Ascending aorta (tissue), 2 donors: Measurements from ENCODE around the gene SUPV3L1. TPM values are rescaled to one million over a fixed set of nuclear protein-coding genes. Genes with fewer than 3 reads are reported as not detected.

Source experiments
- DNase-seq, 2 donors: peaks; one replicate each; pipeline ENCODE4 v3.0.0-alpha.2; 2019; ENCODE audit warnings: low spot score in 2 of 2
- H3K27ac ChIP-seq, 2 donors: fragments of 200-600 bp; sonication (generic); one replicate each; pipeline ENCODE4 v1.5.1; 2016 to 2017; ENCODE audit warnings: mild to moderate bottlenecking in 1 of 2
- H3K27me3 ChIP-seq: fragments of 200-600 bp; sonication (generic); one replicate; pipeline ENCODE4 v1.5.1; 2017
- H3K36me3 ChIP-seq, 2 donors: fragments of 200-600 bp; sonication (generic); one replicate each; pipeline ENCODE4 v1.5.1; 2016
- H3K4me1 ChIP-seq, 2 donors: fragments of 200-600 bp; sonication (generic); one replicate each; pipeline ENCODE4 v1.5.1; 2016 to 2017; ENCODE audit warnings: mild to moderate bottlenecking in 1 of 2
- H3K4me3 ChIP-seq, 2 donors: fragments of 200-600 bp; sonication (generic); one replicate each; pipeline ENCODE4 v1.5.1; 2016 to 2017; ENCODE audit warnings: mild to moderate bottlenecking in 1 of 2
- H3K9me3 ChIP-seq, 2 donors: fragments of 200-600 bp; sonication (generic); one replicate each; pipeline ENCODE4 v1.5.1; 2016
- CTCF ChIP-seq, 3 experiments: fragments of 200-600 bp in 2 of 3; fragments of 450-650 bp in 1 of 3; sonication (generic) in 2 of 3; IDR thresholded peaks; one replicate each; pipeline ENCODE4 v1.5.1; 2016 to 2019; ENCODE audit warnings: antibody characterized with exemption in 3 of 3, mild to moderate bottlenecking in 1 of 3, moderate library complexity in 1 of 3
- intact Hi-C: fragments of 100-400 bp; cut with DNase I; formaldehyde crosslinking; loops from one replicate; pipeline ENCODE4 v1.15.1; 2023
- total RNA-seq: library from RNA; depleted of rRNA; stranded (reverse); fragments of >200 nt; gene quantifications from one replicate; pipeline ENCODE4 v1.1.0, GENCODE V29; 2016

The SUPV3L1 gene
- total RNA-seq, 1 donor from 2014 or later = 4.6 TPM

- TF ChIP-seq CTCF (IDR thresholded peaks at IDR 0.05) = no peak
- H3K27me3 ChIP-seq = no peaks in the 10 kb centered on the region
- peaks cover 82 to 88% of the 10 kb centered on the region in 2 donors for H3K36me3 ChIP-seq
- no peak overlapping the region for H3K27ac ChIP-seq
- no peaks in the 10 kb centered on the region for H3K4me1 ChIP-seq
- intact Hi-C loops = no loop called here
- no peak for DNase-seq
- H3K4me3 ChIP-seq = no peak overlapping the region
- no peaks in the 10 kb centered on the region for H3K9me3 ChIP-seq
Measured at GRCh38 chr10:69202332-69202731, 22.3 kb downstream of the SUPV3L1 start.

GRCh38 chr10:69208761-69209160 is 28.7 kb downstream of the SUPV3L1 start:
- Histone ChIP-seq H3K4me3 (no peak overlapping the region), H3K27ac (no peak overlapping the region), H3K36me3 (peaks cover 42 to 55% of the 10 kb centered on the region in 2 donors), H3K27me3 (no peaks in the 10 kb centered on the region), H3K4me1 (no peaks in the 10 kb centered on the region), H3K9me3 (no peaks in the 10 kb centered on the region)
- intact Hi-C loops = no loop called here
- DNase-seq = peak in 1 of 2 donors; percentile 52
- no peak for TF ChIP-seq CTCF (IDR thresholded peaks at IDR 0.05)

- DNase-seq = peak in 1 of 2 donors; percentile 12
- no peaks in the 10 kb centered on the region for H3K4me1 ChIP-seq
- H3K4me3 ChIP-seq = no peak overlapping the region
- H3K27ac ChIP-seq = no peak overlapping the region
- TF ChIP-seq CTCF (IDR thresholded peaks at IDR 0.05) = no peak
- H3K27me3 ChIP-seq = no peaks in the 10 kb centered on the region
- H3K36me3 ChIP-seq = peaks cover 32 to 43% of the 10 kb centered on the region in 2 donors
- H3K9me3 ChIP-seq = no peaks in the 10 kb centered on the region
- intact Hi-C loops = no loop called here
Measured at GRCh38 chr10:69209787-69210484, 29.9 kb downstream of the SUPV3L1 start.

- no peak overlapping the region for H3K4me3 ChIP-seq
- H3K36me3 ChIP-seq = peaks cover 22 to 31% of the 10 kb centered on the region in 2 donors
- no peaks in the 10 kb centered on the region for H3K27me3 ChIP-seq
- no peaks in the 10 kb centered on the region for H3K9me3 ChIP-seq
- no peak overlapping the region for H3K27ac ChIP-seq
- intact Hi-C loops = no loop called here
- H3K4me1 ChIP-seq = no peaks in the 10 kb centered on the region
- no peak for TF ChIP-seq CTCF (IDR thresholded peaks at IDR 0.05)
- DNase-seq = no peak
Measured at GRCh38 chr10:69211104-69211503, 31.1 kb downstream of the SUPV3L1 start.

GRCh38 chr10:69211524-69211923 is 31.5 kb downstream of the SUPV3L1 start:
- H3K27ac ChIP-seq = no peak overlapping the region
- H3K36me3 ChIP-seq = peaks cover 19 to 27% of the 10 kb centered on the region in 2 donors
- intact Hi-C loops = no loop called here
- TF ChIP-seq CTCF (IDR thresholded peaks at IDR 0.05) = no peak
- no peaks in the 10 kb centered on the region for H3K27me3 ChIP-seq
- no peak overlapping the region for H3K4me3 ChIP-seq
- no peaks in the 10 kb centered on the region for H3K4me1 ChIP-seq
- H3K9me3 ChIP-seq = no peaks in the 10 kb centered on the region
- no peak for DNase-seq
